Measurements from ENCODE around the gene PRSS23. TPM values are rescaled to one million over a fixed set of nuclear protein-coding genes. Genes with fewer than 3 reads are reported as not detected.
"Not testable (repeated sequence)": the region's sequence is repeated elsewhere in the genome, so short reads cannot be mapped to it uniquely, and the experiment has no call there.

PRSS23 gene
- total RNA-seq, 2 donors from 2014 or later: 0.16 to 0.91 TPM

- no peak overlapping the region for H3K4me3 Mint-ChIP-seq
These were observed 15.4 kb downstream of the PRSS23 start for GRCh38 chr11:86815726-86816125.

GRCh38 chr11:86816251-86816726, 15.9 kb downstream of the PRSS23 start:
- Mint-ChIP-seq H3K4me3 (no peak overlapping the region), H3K27me3 (peaks cover 20% of the 10 kb centered on the region), H3K36me3 (ENCODE audit: low read depth) (no peaks in the 10 kb centered on the region), H3K4me1 (no peaks in the 10 kb centered on the region), H3K27ac (no peak overlapping the region), H3K9me3 (no peaks in the 10 kb centered on the region)
- ATAC-seq (replicated peaks): no peak

More at GRCh38 chr11:86815726-86816125, 15.4 kb downstream of the PRSS23 start:
- peaks cover 23% of the 10 kb centered on the region for H3K27me3 Mint-ChIP-seq
- ATAC-seq (replicated peaks): no peak
- no peak overlapping the region for H3K27ac Mint-ChIP-seq
- H3K4me1 Mint-ChIP-seq: no peaks in the 10 kb centered on the region
- no peaks in the 10 kb centered on the region for H3K9me3 Mint-ChIP-seq
- H3K36me3 Mint-ChIP-seq (ENCODE audit: low read depth): no peaks in the 10 kb centered on the region

- Mint-ChIP-seq H3K4me1 (no peaks in the 10 kb centered on the region), H3K27me3 (peaks cover 15% of the 10 kb centered on the region), H3K9me3 (no peaks in the 10 kb centered on the region), H3K27ac (no peak overlapping the region), H3K36me3 (ENCODE audit: low read depth) (no peaks in the 10 kb centered on the region), H3K4me3 (no peak overlapping the region)
- ATAC-seq (replicated peaks): peak; percentile 48
These were observed 18.3 kb downstream of the PRSS23 start for GRCh38 chr11:86818462-86819192.

- not testable (repeated sequence) for ATAC-seq (replicated peaks); H3K27ac Mint-ChIP-seq; H3K27me3 Mint-ChIP-seq; H3K36me3 Mint-ChIP-seq (ENCODE audit: low read depth); H3K9me3 Mint-ChIP-seq; H3K4me3 Mint-ChIP-seq; H3K4me1 Mint-ChIP-seq
These were observed 23.8 kb downstream of the PRSS23 start for GRCh38 chr11:86824139-86824538.

- H3K27me3 Mint-ChIP-seq: peaks cover 22% of the 10 kb centered on the region
- not testable (repeated sequence) for H3K36me3 Mint-ChIP-seq (ENCODE audit: low read depth); H3K4me3 Mint-ChIP-seq; H3K9me3 Mint-ChIP-seq; ATAC-seq (replicated peaks); H3K27ac Mint-ChIP-seq; H3K4me1 Mint-ChIP-seq
These were observed 34.0 kb downstream of the PRSS23 start for GRCh38 chr11:86834376-86834775.

- not testable (repeated sequence) for H3K4me1 Mint-ChIP-seq; ATAC-seq (replicated peaks); H3K9me3 Mint-ChIP-seq; H3K27ac Mint-ChIP-seq; H3K36me3 Mint-ChIP-seq (ENCODE audit: low read depth); H3K4me3 Mint-ChIP-seq; H3K27me3 Mint-ChIP-seq
These were observed 44.6 kb downstream of the PRSS23 start for GRCh38 chr11:86844762-86845508.

GRCh38 chr11:86848132-86848531, 47.8 kb downstream of the PRSS23 start:
- ATAC-seq (replicated peaks): no peak
- Mint-ChIP-seq H3K27me3 (no peaks in the 10 kb centered on the region), H3K4me3 (no peak overlapping the region), H3K36me3 (ENCODE audit: low read depth) (no peaks in the 10 kb centered on the region), H3K27ac (no peak overlapping the region), H3K4me1 (no peaks in the 10 kb centered on the region), H3K9me3 (no peaks in the 10 kb centered on the region)

GRCh38 chr11:86849679-86850078, 49.3 kb downstream of the PRSS23 start:
- H3K4me3 Mint-ChIP-seq: no peak overlapping the region
- no peaks in the 10 kb centered on the region for H3K4me1 Mint-ChIP-seq
- ATAC-seq (replicated peaks): no peak
- H3K9me3 Mint-ChIP-seq: no peaks in the 10 kb centered on the region
- H3K36me3 Mint-ChIP-seq (ENCODE audit: low read depth): no peaks in the 10 kb centered on the region
- no peaks in the 10 kb centered on the region for H3K27me3 Mint-ChIP-seq
- H3K27ac Mint-ChIP-seq: no peak overlapping the region

Other genes starting within 250 kb of the PRSS23 start
- gene ME3, start 127.9 kb upstream of the PRSS23 start, total RNA-seq: 1 to 10 TPM; 1.5 to 2.9 TPM
- gene FZD4, start 154.9 kb downstream of the PRSS23 start, total RNA-seq: under 1 TPM in 1 of 2 donors, not detected in 1; 0.09 TPM
- gene TMEM135, start 237.4 kb downstream of the PRSS23 start, total RNA-seq: 10 to 100 TPM; 19.8 to 34.7 TPM